Mononuclear cell (primary cell): ENCODE data around the gene ZFP64. TPM values are rescaled to one million over a fixed set of nuclear protein-coding genes. Genes with fewer than 3 reads are reported as not detected.
A peak's percentile ranks its signal among the peaks of the same experiment; 100 is the strongest.
"Not testable (repeated sequence)": the region's sequence is repeated elsewhere in the genome, so short reads cannot be mapped to it uniquely, and the experiment has no call there.

Experiments
- H3K27me3 ChIP-seq: 2 replicates; pipeline ENCODE4 v1.6.0; 2011; ENCODE audit warnings: low read length, control low read depth; ENCODE audit not compliant: insufficient read depth
- H3K4me1 ChIP-seq: 2 replicates; pipeline ENCODE4 v1.5.1; 2011; ENCODE audit warnings: mild to moderate bottlenecking, low read length, control low read depth; ENCODE audit not compliant: insufficient read depth
- H3K4me3 ChIP-seq: 2 replicates; pipeline ENCODE4 v1.5.1; 2011; ENCODE audit warnings: mild to moderate bottlenecking, low read length, moderate library complexity
- H3K9me3 ChIP-seq: 2 replicates; pipeline ENCODE4 v1.5.1; 2011; ENCODE audit warnings: low read depth, mild to moderate bottlenecking, control low read depth, low read length
- total RNA-seq: library from RNA; depleted of rRNA; stranded (reverse); fragments of >200 nt; gene quantifications from one replicate; pipeline ENCODE4 v1.2.3, GENCODE V29; 2012

Gene ZFP64
- 2.9 TPM for total RNA-seq

DNA sequence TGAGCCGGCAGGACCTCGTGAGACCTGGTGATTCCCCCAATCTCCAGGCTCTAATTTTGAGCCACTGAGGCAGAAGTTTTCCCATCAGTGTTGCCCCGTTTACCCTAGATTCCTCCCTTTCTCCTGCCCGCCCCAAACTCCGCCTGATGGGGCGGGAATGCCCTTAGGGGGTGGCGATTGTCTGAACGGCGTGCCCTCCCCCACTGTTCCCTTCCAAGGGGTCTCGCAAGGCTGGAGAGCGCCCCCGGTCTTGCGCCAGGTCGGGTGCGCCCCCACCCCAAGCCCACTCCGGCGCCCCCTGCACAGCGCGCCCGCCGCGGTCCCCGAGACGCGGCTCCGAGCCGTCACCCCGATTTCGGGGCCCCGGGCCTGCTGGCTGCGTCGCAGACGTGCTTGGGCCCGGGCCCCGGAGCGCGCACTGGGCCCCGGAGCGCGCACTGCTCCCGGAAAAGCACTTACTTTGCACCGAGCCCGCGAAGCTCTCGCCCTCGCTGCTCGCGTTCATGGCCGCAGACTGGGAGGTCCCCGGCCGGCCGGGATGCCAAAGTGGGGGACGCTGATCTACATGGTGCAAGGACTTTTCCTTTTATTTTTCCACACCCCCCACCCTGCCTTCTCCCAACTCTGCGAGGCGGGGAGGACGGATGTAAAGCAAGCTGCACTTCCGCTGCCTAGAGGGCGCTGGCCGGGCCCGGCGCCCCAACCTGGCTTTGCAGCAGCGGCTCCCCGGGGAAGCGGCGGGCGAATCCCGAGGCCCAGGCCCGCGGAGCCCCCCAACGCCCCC is at the start of gene ZFP64:
Gene ZFP64 (minus strand): TSS at position 648 of the 784 bp plus-strand sequence. CDS start 143 bp downstream, at position 505.
- Histone ChIP-seq H3K4me3 (peak within 1 kb of the TSS; percentile 81), H3K9me3 (no peaks in the 10 kb centered on the region), H3K4me1 (peaks cover 21% of the 10 kb centered on the region), H3K27me3 (no peaks in the 10 kb centered on the region)

GRCh38 chr20:52240802-52241201 is 49.2 kb upstream of the ZFP64 start:
- Histone ChIP-seq H3K4me3 (no peak overlapping the region), H3K9me3 (no peaks in the 10 kb centered on the region), H3K4me1 (no peaks in the 10 kb centered on the region), H3K27me3 (no peaks in the 10 kb centered on the region)

GRCh38 chr20:52239102-52239501 is 47.5 kb upstream of the ZFP64 start:
- no peaks in the 10 kb centered on the region for H3K4me1 ChIP-seq
- H3K4me3 ChIP-seq = no peak overlapping the region
- no peaks in the 10 kb centered on the region for H3K27me3 ChIP-seq
- H3K9me3 ChIP-seq = no peaks in the 10 kb centered on the region

GRCh38 chr20:52236292-52236691 is 44.7 kb upstream of the ZFP64 start:
- no peaks in the 10 kb centered on the region for H3K9me3 ChIP-seq
- no peaks in the 10 kb centered on the region for H3K27me3 ChIP-seq
- H3K4me3 ChIP-seq = no peak overlapping the region
- no peaks in the 10 kb centered on the region for H3K4me1 ChIP-seq

GRCh38 chr20:52235129-52235528 is 43.5 kb upstream of the ZFP64 start:
- H3K4me1 ChIP-seq = no peaks in the 10 kb centered on the region
- no peaks in the 10 kb centered on the region for H3K9me3 ChIP-seq
- H3K4me3 ChIP-seq = no peak overlapping the region
- H3K27me3 ChIP-seq = no peaks in the 10 kb centered on the region

DNA sequence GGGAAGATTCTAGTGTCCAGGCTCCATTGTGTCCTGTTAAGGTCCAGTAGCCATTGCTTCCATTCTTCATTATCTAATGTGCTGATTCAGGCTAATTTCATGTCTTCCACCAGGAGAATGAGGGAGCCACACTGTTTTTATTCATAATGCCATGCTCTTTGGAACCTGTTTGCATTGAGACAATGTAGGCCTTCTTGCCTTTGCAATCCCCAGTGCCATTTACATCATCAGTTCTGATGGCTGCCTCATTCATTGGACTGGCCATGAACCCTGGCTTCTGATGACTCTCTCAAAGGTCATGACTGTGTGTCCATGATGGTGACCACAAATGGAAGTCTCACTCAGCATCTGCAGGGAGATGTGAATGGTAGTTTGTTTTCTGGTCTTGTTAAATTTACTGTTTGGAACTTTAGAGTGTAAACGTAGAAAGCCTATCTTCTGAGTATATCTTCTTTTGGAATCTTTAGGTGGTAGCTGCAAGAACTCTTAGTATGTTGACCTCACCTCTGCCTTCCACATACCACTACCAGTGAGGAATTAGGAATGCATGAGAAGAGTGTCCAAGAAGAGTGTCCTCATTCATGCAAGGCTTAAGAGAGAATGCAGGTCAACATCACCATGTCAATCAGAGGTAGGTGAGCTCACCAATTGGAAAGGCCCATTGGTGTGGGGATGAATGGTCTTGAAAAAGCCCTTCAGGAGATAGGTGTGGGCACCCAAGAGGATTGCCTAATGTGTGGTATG is 42.9 kb upstream of the ZFP64 start:
- no peaks in the 10 kb centered on the region for H3K9me3 ChIP-seq
- no peaks in the 10 kb centered on the region for H3K4me1 ChIP-seq
- no peak overlapping the region for H3K4me3 ChIP-seq
- no peaks in the 10 kb centered on the region for H3K27me3 ChIP-seq

GRCh38 chr20:52231230-52231746 is 39.7 kb upstream of the ZFP64 start:
- Histone ChIP-seq H3K9me3 (no peaks in the 10 kb centered on the region), H3K4me1 (no peaks in the 10 kb centered on the region), H3K27me3 (no peaks in the 10 kb centered on the region), H3K4me3 (no peak overlapping the region)

DNA sequence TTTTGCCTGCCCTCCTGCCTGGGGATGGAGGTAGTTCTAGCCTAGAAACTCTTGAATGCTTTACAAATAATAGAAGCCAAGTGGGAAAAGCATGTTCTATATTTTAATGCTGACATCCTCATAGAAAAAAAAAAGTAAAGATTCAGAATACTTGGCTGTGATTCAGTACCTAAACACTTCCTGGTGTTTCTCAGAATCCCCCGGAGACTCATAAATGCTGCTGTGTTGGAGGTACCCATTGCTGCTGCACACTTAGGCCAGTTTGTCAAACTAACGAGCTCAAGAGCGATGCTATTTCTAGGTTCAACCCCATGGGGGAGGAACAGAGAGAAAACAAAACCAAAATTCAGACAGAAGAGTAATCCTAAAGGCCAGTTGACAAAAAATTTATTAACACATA is 38.8 kb upstream of the ZFP64 start:
- Histone ChIP-seq H3K4me1 (no peaks in the 10 kb centered on the region), H3K27me3 (no peaks in the 10 kb centered on the region), H3K9me3 (no peaks in the 10 kb centered on the region), H3K4me3 (no peak overlapping the region)

- not testable (repeated sequence) for H3K9me3 ChIP-seq, H3K4me3 ChIP-seq, H3K4me1 ChIP-seq, H3K27me3 ChIP-seq
Observed at GRCh38 chr20:52229346-52229745, 37.8 kb upstream of the ZFP64 start.

GRCh38 chr20:52226370-52226769 is 34.8 kb upstream of the ZFP64 start:
- Histone ChIP-seq H3K27me3 (no peaks in the 10 kb centered on the region), H3K9me3 (no peaks in the 10 kb centered on the region), H3K4me1 (no peaks in the 10 kb centered on the region), H3K4me3 (no peak overlapping the region)

GRCh38 chr20:52224920-52225319 is 33.3 kb upstream of the ZFP64 start:
- Histone ChIP-seq H3K27me3 (no peaks in the 10 kb centered on the region), H3K9me3 (no peaks in the 10 kb centered on the region), H3K4me1 (no peaks in the 10 kb centered on the region), H3K4me3 (no peak overlapping the region)

- H3K4me1 ChIP-seq, H3K9me3 ChIP-seq, H3K4me3 ChIP-seq, H3K27me3 ChIP-seq: not testable (repeated sequence)
Observed at GRCh38 chr20:52221362-52221761, 29.8 kb upstream of the ZFP64 start.

DNA sequence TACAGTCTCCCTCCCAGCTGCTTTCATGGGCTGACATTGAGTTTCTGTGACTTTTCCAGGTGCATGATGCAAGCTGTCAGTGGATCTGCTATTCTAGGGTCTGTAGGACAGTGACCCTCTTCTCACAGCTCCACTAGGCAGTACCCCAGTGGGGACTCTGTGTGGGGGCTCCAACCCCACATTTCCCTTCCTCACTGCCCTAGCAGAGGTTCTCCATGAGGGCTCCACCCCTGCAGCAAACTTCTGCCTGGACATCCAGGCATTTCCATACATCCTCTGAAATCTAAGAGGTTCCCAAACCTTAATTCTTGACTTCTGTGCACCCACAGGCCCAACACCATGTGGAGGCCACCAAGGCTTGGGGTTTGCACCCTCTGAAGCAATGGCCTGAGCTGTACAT is 29.3 kb upstream of the ZFP64 start:
- not testable (repeated sequence) for H3K27me3 ChIP-seq, H3K4me1 ChIP-seq, H3K9me3 ChIP-seq, H3K4me3 ChIP-seq

- no peaks in the 10 kb centered on the region for H3K9me3 ChIP-seq
- no peak overlapping the region for H3K4me3 ChIP-seq
- no peaks in the 10 kb centered on the region for H3K27me3 ChIP-seq
- H3K4me1 ChIP-seq = no peaks in the 10 kb centered on the region
Observed at GRCh38 chr20:52219441-52219840, 27.9 kb upstream of the ZFP64 start.

GRCh38 chr20:52217689-52218395 is 26.3 kb upstream of the ZFP64 start:
- H3K27me3 ChIP-seq = no peaks in the 10 kb centered on the region
- H3K9me3 ChIP-seq = no peaks in the 10 kb centered on the region
- H3K4me1 ChIP-seq = no peaks in the 10 kb centered on the region
- no peak overlapping the region for H3K4me3 ChIP-seq
